A549 (cell line): ENCODE measurements around the gene APBA1. TPM values are rescaled to one million over a fixed set of nuclear protein-coding genes. Genes with fewer than 3 reads are reported as not detected.

ENCODE experiments used
- ATAC-seq, 2 experiments: fragments of 200-7000 bp in 1 of 2; fragments of >200 bp in 1 of 2; cut with Nextera tagmentation in 1 of 2; cut with Tn5 transposase in 1 of 2; 3 replicates each; pipeline versions ENCODE4 v1.8.0 to v1.9.1; 2018 to 2020; ENCODE audit warnings: mild to moderate bottlenecking in 1 of 2, moderate library complexity in 1 of 2
- CTCF ChIA-PET: fragments of 300-600 bp; sonication (Branson Sonifier 250); formaldehyde crosslinking; extraction: SDS; loops from one replicate; lab custom pipeline; 2021; ENCODE audit warnings: antibody characterized with exemption, inconsistent platforms; lab: Yijun Ruan, JAX
- POLR2A ChIA-PET: fragments of 350-600 bp; formaldehyde crosslinking; extraction: SDS; loops from one replicate; lab custom pipeline; 2021; ENCODE audit warnings: antibody characterized with exemption, inconsistent platforms; lab: Yijun Ruan, JAX
- DNase-seq, 2 experiments: peaks; one replicate each; pipeline versions ENCODE4 v3.0.0 to v3.0.0-alpha.2; 2011 to 2016; ENCODE audit warnings: low read depth in 1 of 2, low spot score in 1 of 2
- FAIRE-seq: peaks from 2 replicates; lab custom pipeline; 2011; peaks lifted over from hg19 to GRCh38; lab: Jason Lieb, UNC
- H3K27ac ChIP-seq, 2 experiments: fragments of >200 bp; sonication (Bioruptor Twin); formaldehyde crosslinking; 3 replicates each; pipeline ENCODE4 v1.5.1; 2016 to 2017
- H3K4me1 ChIP-seq: fragments of >200 bp; sonication (Bioruptor Twin); formaldehyde crosslinking; 3 replicates; pipeline ENCODE4 v1.6.1; 2016
- H3K4me2 ChIP-seq: fragments of >200 bp; sonication (Bioruptor Twin); formaldehyde crosslinking; 3 replicates; pipeline ENCODE4 v1.6.1; 2016
- H3K4me3 ChIP-seq: fragments of >200 bp; sonication (Bioruptor Twin); formaldehyde crosslinking; 3 replicates; pipeline ENCODE4 v1.5.1; 2016
- H3K9me3 ChIP-seq: fragments of >200 bp; sonication (Bioruptor Twin); formaldehyde crosslinking; 3 replicates; pipeline ENCODE4 v1.6.1; 2016
- BHLHE40 ChIP-seq: IDR thresholded peaks from 2 replicates; pipeline ENCODE4 v1.6.1; 2012; ENCODE audit warnings: low read depth, low read length, inconsistent platforms
- CBX2 ChIP-seq: fragments of 200-600 bp; sonication (generic); IDR thresholded peaks from 2 replicates; pipeline ENCODE4 v1.6.1; 2016; ENCODE audit warnings: low read depth, mild to moderate bottlenecking, borderline replicate concordance
- CEBPB ChIP-seq, 2 experiments: fragments of >200 bp in 1 of 2; sonication (Bioruptor Twin) in 1 of 2; formaldehyde crosslinking in 1 of 2; IDR thresholded peaks; 2 replicates each; pipeline ENCODE4 v1.6.1; 2012 to 2016
- EHMT2 ChIP-seq: fragments of 200-600 bp; sonication (generic); IDR thresholded peaks from 2 replicates; pipeline ENCODE4 v1.6.1; 2016; ENCODE audit warnings: antibody characterized with exemption, low read depth, mild to moderate bottlenecking, moderate library complexity
- EP300 ChIP-seq, 2 experiments: fragments of >200 bp; sonication (Bioruptor Twin); formaldehyde crosslinking; IDR thresholded peaks; 2 replicates in 1 of 2; 3 replicates in 1 of 2; pipeline ENCODE4 v1.6.1; 2016 to 2017
- FOSB ChIP-seq: fragments of 250-450 bp; sonication (Bioruptor Pico); IDR thresholded peaks from 2 replicates; pipeline ENCODE4 v1.5.0; 2020; ENCODE audit warnings: mild to moderate bottlenecking, moderate library complexity
- FOSL2 ChIP-seq, 2 experiments: fragments of 450-650 bp in 1 of 2; fragments of >200 bp in 1 of 2; sonication (Bioruptor Twin) in 1 of 2; formaldehyde crosslinking; IDR thresholded peaks; 2 replicates each; pipeline versions ENCODE4 v1.5.0 to v1.6.1; 2016 to 2020; ENCODE audit warnings: mild to moderate bottlenecking in 1 of 2, moderate library complexity in 1 of 2
- GATA3 ChIP-seq: IDR thresholded peaks from 2 replicates; pipeline ENCODE4 v1.6.1; 2012; ENCODE audit warnings: borderline replicate concordance
- HES2 ChIP-seq: fragments of >200 bp; sonication (Bioruptor Twin); formaldehyde crosslinking; IDR thresholded peaks from 2 replicates; pipeline ENCODE4 v1.6.1; 2016
- HEYL ChIP-seq: fragments of 250-450 bp; sonication (Bioruptor Pico); IDR thresholded peaks from 2 replicates; pipeline ENCODE4 v1.8.0; 2021; ENCODE audit warnings: mild to moderate bottlenecking, moderate library complexity
- HOXA7 ChIP-seq: fragments of 250-450 bp; sonication (Bioruptor Pico); IDR thresholded peaks from 2 replicates; pipeline ENCODE4 v1.5.0; 2020; ENCODE audit warnings: mild to moderate bottlenecking, moderate library complexity
- HOXB13 ChIP-seq: fragments of 250-450 bp; sonication (Bioruptor Pico); IDR thresholded peaks from 2 replicates; pipeline ENCODE4 v1.5.0; 2020; ENCODE audit warnings: low read depth, mild to moderate bottlenecking, moderate library complexity
- KDM1A ChIP-seq: fragments of 200-600 bp; sonication (generic); IDR thresholded peaks from 2 replicates; pipeline ENCODE4 v1.6.1; 2016; ENCODE audit warnings: low read depth, mild to moderate bottlenecking
- KDM5A ChIP-seq: fragments of 200-600 bp; sonication (generic); IDR thresholded peaks from 2 replicates; pipeline ENCODE4 v1.6.1; 2016; ENCODE audit warnings: antibody characterized with exemption, mild to moderate bottlenecking
- MYC ChIP-seq: IDR thresholded peaks from 2 replicates; pipeline ENCODE4 v1.6.1; 2012; ENCODE audit warnings: mild to moderate bottlenecking, inconsistent platforms, low read length, improper control_type of control experiment, borderline replicate concordance
- PBX3 ChIP-seq: IDR thresholded peaks from 2 replicates; pipeline ENCODE4 v1.6.1; 2012
- POLR2AphosphoS2 ChIP-seq: conservative IDR thresholded peaks from 2 replicates; pipeline ENCODE4 v1.6.1; 2012; ENCODE audit warnings: low read length, improper control_type of control experiment, inconsistent platforms
- RARB ChIP-seq: fragments of 250-450 bp; sonication (Bioruptor Pico); IDR thresholded peaks from 2 replicates; pipeline ENCODE4 v1.8.0; 2021; ENCODE audit warnings: mild to moderate bottlenecking, moderate library complexity
- REST ChIP-seq: fragments of 200-600 bp; sonication (generic); IDR thresholded peaks from 2 replicates; pipeline ENCODE4 v1.6.1; 2016; ENCODE audit warnings: antibody characterized with exemption, mild to moderate bottlenecking, moderate library complexity
- RFX5 ChIP-seq: fragments of 450-650 bp; IDR thresholded peaks from 2 replicates; pipeline ENCODE4 v1.7.1; 2014; ENCODE audit warnings: antibody characterized with exemption, mild to moderate bottlenecking, moderate library complexity
- SREBF2 ChIP-seq: fragments of 450-650 bp; IDR thresholded peaks from 2 replicates; pipeline ENCODE4 v1.6.1; 2014; ENCODE audit warnings: mild to moderate bottlenecking, moderate library complexity
- WGBS: methylation state at CpG from one replicate; pipeline ENCODE4 v1.1.6; 2017; ENCODE audit errors: missing lambda C conversion rate; 5-methylcytosine and 5-hydroxymethylcytosine counted together
- polyA plus RNA-seq, 4 experiments: library from polyadenylated mRNA; depleted of rRNA in 3 of 4; stranded (reverse); fragments of >200 nt; fragmentation: RNase III in 1 of 4; extraction: RNeasy Plus Mini Kit Qiagen cat#74134 plus additional on column Dnase treatment in 1 of 4; gene quantifications; 2 replicates in 3 of 4; 3 replicates in 1 of 4; pipeline ENCODE4 v1.2.3, GENCODE V29; 2011 to 2017

Gene APBA1
- polyA plus RNA-seq, 2 of the 4 experiments (the other 2 are of a cell fraction): 0.22 to 1.6 TPM

- no peak overlapping the region for H3K27ac ChIP-seq
- no peak overlapping the region for H3K4me2 ChIP-seq
- no peaks in the 10 kb centered on the region for H3K9me3 ChIP-seq
- FAIRE-seq (no peak), ATAC-seq (no peak), DNase-seq (no peak)
- no peak overlapping the region for H3K4me3 ChIP-seq
- CTCF ChIA-PET: interaction anchor here (1.1 to 3.3 kb wide), 2 partner anchors 32 to 48 kb away, joined by 3 to 11 read pairs; no protein-coding TSS in a partner anchor
- no peaks in the 10 kb centered on the region for H3K4me1 ChIP-seq
- POLR2A ChIA-PET: no interaction called here
- 13% methylated on average over 2 of the region's 2 CpGs for WGBS
- no peak for TF ChIP-seq FOSL2 (IDR thresholded peaks at IDR 0.05)
- no peak for TF ChIP-seq FOSL2 (CRISPR knock-in tag; IDR thresholded peaks at IDR 0.05)
- TF ChIP-seq PBX3: no peak
- no peak for TF ChIP-seq REST
Observed at GRCh38 chr9:69454321-69454720, 217.8 kb downstream of the APBA1 start.

GRCh38 chr9:69453746-69454145 is 218.4 kb downstream of the APBA1 start:
- H3K9me3 ChIP-seq: no peaks in the 10 kb centered on the region
- DNase-seq (no peak), ATAC-seq (no peak), FAIRE-seq (no peak)
- WGBS: 46% methylated on average over 2 of the region's 2 CpGs
- TF ChIP-seq HOXB13 (CRISPR knock-in tag): no peak
- no peak for TF ChIP-seq GATA3
- no peak for TF ChIP-seq HEYL
- TF ChIP-seq POLR2AphosphoS2: no peak
- no peak for TF ChIP-seq HES2
- TF ChIP-seq PBX3: no peak
- CTCF ChIA-PET: interaction anchor here (3.3 kb wide), 1 partner anchor 32 kb away, joined by 11 read pairs; no protein-coding TSS in a partner anchor
- H3K4me1 ChIP-seq: no peaks in the 10 kb centered on the region
- no peak overlapping the region for H3K4me2 ChIP-seq
- POLR2A ChIA-PET: no interaction called here
- no peak overlapping the region for H3K27ac ChIP-seq
- no peak overlapping the region for H3K4me3 ChIP-seq

- no peak for ATAC-seq
- no peak for DNase-seq
- FAIRE-seq: no peak
- no peak overlapping the region for H3K27ac ChIP-seq
- CTCF ChIA-PET: interaction anchor here (1.4 to 3.3 kb wide), 2 partner anchors 30 to 39 kb away, joined by 5 to 11 read pairs; no protein-coding TSS in a partner anchor
- no peaks in the 10 kb centered on the region for H3K4me1 ChIP-seq
- TF ChIP-seq BHLHE40 (no peak), RFX5 (no peak), HOXA7 (CRISPR knock-in tag) (no peak), CBX2 (no peak), CEBPB (IDR thresholded peaks at IDR 0.05) (no peak), KDM1A (no peak), EHMT2 (no peak), RARB (CRISPR knock-in tag) (no peak), SREBF2 (no peak), KDM5A (no peak), EP300 (IDR thresholded peaks at IDR 0.05) (no peak), MYC (no peak), PBX3 (no peak), FOSB (CRISPR knock-in tag) (no peak), HES2 (no peak)
- WGBS: 37% methylated on average over 13 of the region's 13 CpGs
- POLR2A ChIA-PET: no interaction called here
- H3K4me2 ChIP-seq: no peak overlapping the region
- H3K4me3 ChIP-seq: no peak overlapping the region
- no peaks in the 10 kb centered on the region for H3K9me3 ChIP-seq
Observed at GRCh38 chr9:69452110-69452782, 219.9 kb downstream of the APBA1 start.
